ENCODE data around the gene FHDC1.

FHDC1 gene

DNA sequence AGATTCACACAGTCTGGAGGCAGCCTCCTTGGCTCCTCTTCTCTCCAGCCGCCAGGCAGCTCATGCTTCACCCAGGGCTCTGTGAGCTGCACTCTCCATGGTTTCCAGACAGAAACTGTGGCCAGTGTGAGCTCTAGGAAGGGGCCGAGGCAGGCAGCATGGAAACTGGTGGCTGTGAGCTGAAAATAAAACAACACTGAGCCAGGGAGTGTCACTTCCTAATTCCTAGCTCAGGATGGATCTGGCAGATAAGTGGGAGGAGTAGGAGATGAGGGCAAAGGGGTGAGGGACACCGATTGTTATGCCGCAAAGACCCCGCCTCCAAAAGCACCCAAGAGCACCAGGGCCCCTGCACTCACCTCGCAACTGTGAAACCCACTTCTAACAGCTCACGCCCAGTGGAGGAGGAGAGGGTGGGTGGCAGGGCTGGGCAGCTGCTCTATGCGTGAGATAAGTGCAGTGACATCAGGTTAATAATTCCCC is 69.8 kb downstream of the FHDC1 start:
- no peak for DNase-seq (ENCODE audit: low read depth)

DNA sequence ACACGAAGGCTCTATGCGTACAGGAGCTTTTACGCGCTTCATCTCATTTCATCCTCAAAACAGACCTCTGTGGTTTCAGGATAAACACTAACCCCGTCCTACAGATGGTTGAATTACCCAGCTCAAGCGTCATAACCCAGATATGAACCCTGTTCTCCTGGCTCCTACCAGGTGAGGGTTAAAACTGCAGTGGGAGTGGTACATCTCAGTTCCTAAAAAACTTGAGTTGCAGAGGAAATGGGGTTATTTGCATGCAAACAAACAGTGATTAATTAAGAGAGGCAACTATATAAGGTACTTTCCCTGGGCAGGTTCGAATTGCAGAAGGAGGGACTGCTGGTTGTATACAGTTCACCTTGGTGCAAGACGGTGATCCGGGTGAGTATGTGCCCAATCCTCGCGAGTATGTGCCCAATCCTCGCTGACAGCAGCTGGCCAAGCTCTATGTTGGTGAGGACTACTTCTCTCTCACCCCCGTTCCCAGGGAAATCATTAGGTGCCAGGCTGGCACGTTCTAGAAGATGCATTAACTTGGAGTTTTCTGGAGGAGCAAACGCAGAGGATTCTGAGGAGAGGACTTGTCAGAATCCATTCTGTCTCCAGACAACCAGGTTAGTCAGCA is 72.6 kb downstream of the FHDC1 start:
- DNase-seq (ENCODE audit: low read depth), result no peak

DNA sequence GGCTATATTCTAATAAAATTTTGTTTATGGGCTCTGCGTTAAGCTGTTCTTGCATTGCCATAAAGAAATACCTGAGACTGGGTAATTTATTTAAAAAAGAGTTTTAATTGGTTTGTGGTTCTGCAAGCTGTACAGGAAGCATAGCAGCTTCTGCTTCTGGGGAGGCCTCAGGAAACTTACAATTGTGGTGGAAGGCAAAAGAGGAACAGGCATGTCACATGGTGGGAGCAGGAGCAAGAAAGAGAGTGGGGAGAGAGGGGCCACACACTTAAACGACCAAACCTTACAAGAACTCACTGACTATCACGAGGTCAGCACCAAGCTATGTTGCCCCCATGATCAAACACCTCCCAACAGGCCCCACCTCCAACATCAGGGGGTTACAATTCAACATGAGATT is 74.0 kb downstream of the FHDC1 start:
- no peak for DNase-seq (ENCODE audit: low read depth)

DNA sequence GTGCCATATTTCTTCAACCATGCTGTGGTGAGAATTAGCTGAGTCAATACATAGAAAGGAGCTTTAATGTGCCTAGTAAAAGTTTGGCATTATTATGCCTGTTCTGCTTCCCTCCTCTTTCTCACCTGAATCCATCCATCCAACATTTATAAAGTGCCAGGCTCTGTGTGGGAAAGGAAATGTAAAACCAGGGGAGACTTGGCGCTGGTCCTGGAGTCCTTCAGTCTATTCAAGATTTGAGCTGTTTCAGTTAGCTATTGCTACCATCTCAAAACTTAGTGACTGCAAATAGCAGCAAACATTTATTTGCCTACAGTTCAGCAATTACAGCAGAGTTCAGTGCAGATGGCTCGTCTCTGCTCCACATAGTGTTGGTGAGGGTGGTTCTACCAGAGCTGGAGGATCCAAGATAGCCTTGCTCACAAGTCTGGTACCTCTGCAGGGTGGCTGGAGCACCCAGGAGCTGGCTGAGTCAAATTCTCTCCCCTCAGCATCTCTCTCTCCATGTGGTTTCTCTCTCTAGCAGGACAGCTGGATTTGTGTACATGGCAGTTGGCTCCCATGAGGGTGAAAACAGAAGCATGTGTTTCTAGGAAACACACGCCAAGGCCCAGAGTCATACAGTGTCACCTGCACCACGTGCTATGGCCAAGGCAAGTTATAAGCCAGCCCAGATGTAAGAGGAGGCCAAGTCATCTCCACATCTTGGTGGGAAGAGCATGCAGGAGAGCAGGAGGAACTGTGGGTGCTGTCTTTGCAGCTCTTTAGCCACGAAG is 77.3 kb downstream of the FHDC1 start:
- DNase-seq (ENCODE audit: low read depth), result no peak

DNA sequence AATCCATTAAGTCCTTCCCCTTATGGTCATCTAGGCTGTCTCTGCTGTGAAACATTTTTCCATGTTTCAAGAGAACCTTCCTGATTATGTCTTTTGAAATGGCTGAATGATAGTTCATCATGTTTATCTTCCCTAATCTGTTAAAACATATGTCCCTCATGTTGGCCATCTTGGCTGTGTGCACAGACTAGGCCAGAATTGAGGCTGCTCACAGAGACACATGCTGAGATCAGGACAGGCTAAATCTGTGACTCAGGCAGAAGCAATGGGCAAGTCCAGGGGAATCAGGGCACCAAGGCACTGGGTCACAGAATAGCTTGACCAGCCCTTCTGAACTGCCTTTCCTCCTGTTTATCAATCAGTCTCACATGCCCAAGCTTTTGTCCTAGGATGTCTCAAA is 78.3 kb downstream of the FHDC1 start:
- DNase-seq (ENCODE audit: low read depth), result no peak

DNA sequence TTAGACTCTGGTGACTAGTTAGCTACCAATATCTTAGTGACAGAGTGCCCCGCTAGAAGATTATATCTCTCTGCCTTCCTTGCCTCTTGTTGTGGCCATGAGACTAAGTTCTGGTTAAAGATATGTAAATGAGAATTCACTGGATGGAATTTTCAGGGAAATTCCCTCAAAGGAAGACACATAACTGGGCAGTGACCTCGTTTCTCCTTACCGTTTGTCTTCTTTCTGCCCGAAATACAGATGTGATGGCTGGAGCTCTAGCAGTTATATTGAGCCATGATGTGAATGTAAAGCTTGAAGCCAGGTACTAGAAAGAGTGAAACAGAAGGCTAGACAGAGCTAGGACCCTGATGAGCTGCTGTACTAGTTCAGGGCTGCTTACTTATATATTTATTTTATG is 80.5 kb downstream of the FHDC1 start:
- DNase-seq (ENCODE audit: low read depth), result no peak

DNA sequence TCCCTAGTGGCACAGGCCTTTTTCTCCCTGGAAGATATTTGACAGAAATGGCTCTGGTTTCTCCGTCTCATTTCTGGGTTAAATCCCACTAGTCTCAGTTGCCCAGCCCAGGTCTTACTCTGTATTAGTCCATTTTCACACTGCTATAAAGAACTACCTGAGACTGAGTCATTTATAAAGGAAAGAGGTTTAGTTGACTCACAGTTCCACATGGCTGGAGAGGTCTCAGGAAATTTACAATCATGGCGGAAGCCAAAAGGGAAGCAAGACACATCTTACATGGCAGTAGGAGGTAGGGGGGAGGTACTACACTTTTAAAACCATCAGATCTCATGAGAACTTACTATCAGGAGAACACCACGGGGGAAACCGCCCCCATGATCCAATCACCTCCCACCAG is 81.9 kb downstream of the FHDC1 start:
- no peak for DNase-seq (ENCODE audit: low read depth)

DNA sequence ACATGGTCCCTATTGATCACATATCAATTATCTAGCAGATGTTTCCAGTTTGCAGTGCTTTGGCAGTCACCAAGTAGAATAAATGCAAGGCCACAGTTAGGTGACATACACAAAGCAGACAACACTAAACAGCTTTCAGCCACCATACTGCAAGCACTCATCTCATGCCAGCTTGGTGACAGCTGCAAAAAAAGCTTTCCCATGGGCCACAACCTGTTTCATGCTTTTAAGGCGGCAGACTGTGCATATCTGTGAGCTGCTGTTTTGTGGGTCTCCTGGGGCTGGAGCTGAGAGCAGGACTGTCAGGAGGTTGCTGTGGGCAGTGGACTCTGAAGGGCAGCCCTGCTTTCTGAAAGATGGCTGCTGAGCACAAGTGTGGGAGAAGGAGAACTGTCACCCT is 82.6 kb downstream of the FHDC1 start:
- DNase-seq (ENCODE audit: low read depth), result no peak

DNA sequence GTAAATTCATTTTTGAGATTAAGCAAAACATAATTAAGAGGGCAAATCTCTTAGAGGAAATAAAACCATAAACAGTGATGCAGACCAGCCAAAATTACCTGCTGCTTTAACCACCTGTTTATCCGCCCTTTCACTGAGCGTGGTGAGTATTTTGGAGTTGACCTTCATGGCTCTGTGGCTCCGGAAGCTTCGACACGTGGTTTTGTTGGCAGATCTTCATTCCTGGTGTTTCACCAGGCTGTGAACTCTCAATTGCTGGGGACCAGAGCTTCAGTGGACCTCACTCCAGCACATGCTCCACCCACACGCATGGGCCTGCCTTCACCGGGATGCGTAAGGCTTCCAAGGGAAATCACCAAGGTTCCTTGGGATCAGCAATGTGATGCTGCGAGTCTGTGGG is 83.8 kb downstream of the FHDC1 start:
- DNase-seq (ENCODE audit: low read depth), result no peak

DNA sequence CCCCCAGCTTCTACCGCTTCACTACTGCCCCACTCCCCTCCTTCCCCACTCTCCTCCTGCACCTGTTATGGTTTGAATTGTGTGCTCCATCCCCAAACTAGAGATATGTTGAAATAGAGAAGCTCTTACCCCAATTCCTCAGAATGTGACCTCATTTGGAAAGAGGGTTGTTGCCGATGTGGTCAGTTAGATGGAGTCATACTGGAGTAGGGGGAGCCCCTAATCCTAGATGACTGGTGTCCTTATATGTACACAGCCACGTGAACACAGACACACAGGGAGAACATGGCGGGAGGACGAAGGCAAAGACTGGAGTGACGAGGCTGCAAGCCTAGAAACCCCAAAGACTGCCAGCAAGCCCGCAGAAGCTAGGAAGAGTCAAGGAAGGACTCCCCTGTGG is 84.3 kb downstream of the FHDC1 start:
- no peak for DNase-seq (ENCODE audit: low read depth)

DNA sequence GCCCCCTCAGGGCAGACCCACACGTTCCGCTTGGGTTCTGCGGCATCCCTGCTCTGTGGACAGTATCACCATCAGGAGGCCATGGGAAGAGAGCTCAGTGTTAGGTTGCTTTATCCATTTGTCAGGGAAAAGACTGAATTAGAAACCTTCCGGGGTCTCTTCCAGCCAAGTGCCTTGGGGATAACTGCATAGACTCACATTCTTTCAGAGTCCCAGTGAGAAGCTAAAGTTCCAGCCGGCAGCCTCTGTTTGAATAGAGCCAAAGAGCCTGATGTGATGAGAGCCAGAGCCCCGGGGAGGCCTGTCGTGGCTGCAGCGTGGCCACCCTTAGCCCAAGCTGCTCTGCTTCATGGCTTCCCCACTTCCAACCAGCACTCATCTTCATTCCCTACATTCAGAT is 85.2 kb downstream of the FHDC1 start:
- no peak for DNase-seq (ENCODE audit: low read depth)

DNA sequence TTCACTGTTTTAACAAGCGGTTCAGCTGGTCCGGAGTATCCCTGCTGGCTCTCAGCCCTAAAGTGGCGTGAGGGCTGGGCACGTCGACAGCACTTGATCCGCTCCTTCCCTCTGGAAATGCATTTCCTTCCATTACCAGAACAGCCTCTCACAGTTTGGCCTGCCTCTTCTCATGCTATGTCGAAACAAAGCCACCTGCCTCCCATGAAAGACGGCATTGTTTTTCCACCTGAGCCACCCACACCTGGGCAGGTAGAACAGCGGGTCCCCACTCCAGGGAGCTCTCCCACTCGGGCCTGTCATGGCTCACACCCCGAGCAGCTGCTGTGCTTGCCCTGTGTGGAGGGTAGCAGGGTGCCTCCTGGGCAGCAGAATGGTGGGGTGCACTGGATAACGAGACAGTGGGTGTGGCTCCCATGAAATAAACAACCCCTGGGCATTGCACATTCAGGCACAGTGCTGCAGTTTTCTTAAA is 86.2 kb downstream of the FHDC1 start:
- DNase-seq (ENCODE audit: low read depth), result no peak

DNA sequence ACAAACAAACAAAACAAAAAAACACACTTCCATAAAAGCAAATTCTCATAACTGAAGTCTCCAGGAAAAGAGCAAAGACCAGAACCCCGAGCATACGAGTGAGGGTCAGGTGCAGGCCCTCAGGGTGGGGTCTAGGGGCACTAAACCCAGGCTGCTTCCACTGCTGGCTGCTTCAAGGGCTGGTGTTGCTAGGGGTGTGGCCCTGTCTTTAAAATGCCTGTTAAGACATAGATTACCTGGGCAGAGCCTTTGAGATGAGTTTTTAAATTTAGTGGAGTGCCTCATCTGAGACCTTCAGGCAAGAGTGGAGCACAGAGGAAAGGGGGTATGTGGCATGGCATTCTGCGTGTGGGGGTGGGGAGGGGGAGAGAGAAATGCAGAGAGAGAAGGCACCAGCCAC is 87.0 kb downstream of the FHDC1 start:
- no peak for DNase-seq (ENCODE audit: low read depth)

DNA sequence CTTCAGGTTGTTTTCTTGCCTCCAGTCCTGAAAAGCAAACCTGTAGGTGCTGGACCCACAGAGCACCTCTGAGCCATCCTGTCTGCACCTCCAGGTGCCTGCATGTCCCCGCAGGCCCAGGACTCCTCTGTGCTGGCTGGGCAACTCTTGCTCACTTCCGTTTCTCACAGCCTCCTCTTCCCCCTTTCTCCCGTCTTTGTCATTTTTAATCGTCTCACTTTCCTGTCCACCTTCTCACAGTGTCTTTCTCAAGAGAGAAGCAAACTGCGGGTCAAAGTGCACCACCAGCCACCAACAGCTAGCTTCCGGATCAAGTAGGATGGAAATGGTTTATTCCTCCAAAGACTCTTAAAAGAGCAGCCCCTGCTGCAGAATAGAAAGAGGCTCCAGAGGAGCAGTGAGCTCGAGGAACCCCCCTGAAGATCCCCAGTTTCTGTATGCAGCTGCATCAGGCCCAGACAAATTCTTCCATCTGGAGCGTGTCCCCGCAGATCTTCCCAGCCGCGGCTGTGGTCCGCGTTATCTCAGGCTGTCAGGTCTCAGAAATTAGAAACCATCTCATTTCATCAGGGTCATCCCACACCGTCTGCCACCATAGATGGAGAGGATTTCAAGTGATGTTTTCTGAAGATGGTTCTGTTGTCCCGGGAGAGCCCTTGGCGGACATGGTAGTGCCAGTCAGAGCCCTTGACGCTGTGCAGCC is 87.7 kb downstream of the FHDC1 start:
- no peak for DNase-seq (ENCODE audit: low read depth)

DNA sequence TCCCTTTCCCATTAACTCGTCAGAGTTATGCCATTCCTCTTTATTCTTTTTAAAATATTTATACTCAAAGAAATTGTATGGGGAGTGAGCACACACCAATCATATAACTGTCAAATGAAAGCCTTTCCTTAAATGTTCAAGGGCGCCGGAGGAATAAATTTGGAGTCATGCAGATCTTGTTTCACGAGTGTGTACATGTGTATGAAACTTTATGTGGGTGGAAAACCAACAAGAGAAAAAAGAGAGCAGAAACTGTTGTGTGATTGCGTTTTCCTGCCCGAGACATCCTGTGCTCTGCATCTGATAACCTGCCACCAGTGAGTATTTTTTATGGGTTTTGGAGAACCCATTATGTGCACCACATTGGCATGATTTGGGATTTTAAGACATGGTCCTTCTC is 88.3 kb downstream of the FHDC1 start:
- DNase-seq (ENCODE audit: low read depth), result no peak

DNA sequence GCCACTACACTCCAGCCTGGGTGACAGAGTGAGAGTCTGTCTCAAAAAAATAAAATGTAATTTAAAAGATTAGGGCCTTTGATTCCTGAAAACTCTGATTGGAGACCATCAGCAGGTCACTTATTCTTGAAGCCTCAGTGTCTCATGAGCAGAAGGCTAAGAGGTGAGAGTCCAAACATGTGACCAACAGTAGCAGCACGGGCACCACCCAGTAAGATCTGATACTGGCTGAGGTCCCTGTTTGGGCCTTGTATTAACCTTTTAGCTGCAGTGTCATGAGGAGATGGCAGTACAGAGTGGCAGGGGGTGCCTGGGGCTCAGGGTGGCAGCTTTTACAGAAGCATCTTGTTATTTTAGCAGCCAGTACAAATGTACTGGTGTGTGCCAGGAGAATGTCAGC is 89.3 kb downstream of the FHDC1 start:
- no peak for DNase-seq (ENCODE audit: low read depth)

DNA sequence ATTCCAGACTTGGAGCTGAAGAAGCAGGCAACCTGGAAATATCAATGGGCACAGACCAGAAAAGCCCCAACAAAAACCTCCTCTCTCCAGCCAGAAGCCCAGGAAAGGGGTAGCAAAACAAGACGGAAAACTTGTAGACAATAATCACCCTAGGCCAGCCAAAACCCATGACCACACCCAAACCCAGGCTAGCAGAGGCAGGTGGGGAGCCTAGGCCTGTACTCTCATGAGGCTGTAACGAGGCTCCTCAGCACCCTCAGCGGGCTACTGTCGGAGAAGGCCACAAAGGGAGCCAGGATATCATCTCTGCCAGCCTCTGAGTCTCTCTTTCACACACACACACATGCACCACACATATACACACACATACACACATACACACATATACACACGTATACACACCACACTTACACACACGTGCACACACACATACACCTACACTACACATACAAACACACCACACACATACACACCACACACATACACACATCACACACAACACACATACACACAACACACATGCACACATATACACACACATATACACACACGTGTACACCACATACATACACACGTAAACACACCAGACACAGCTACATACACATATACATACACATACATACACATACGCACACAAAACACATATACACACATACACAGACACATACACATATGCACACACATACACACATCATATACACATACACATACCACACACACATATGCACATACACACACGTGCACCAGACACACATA is 90.6 kb downstream of the FHDC1 start:
- DNase-seq (ENCODE audit: low read depth), result no peak

DNA sequence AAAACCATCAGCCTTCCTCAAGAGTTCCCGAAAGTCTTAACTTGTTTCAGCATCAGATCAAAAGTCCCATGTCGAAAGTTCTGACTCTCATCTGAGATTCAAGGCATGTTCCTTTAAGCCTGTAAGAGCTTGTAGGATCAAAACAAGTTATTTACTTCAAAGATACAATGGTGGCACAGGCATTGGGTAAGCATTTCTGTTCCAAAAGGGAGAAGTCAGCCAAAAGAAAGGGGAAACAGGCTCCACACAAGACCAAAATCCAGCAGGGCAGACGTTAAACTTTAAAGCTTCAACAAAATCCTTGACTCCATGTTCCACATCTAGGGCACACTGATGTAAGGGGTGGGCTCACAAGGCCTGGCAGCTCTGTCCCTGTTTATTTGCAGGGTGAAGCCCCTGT is 91.7 kb downstream of the FHDC1 start:
- DNase-seq (ENCODE audit: low read depth), result no peak

DNA sequence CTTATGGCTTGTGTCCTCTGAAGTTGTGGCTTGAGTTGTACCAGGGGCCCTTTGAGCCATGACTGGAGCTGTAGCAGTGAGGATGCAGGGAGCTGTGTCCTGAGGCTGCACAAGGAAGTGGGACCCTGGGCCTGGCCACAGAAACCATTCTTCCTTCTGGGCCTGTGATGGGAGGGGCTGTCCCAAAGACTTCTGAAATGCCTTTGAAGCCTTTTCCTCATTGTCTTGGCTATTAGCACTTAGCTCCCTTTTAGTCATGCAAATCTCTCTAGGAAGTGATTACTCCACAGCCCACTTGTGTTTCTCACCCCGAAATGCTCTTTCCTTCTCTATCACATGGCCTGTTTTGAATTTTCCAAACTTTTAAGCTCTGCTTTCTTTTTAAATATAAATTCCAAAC is 92.4 kb downstream of the FHDC1 start:
- DNase-seq (ENCODE audit: low read depth), result no peak
